Measurements from ENCODE around the gene LRRC74B.
"Not testable (repeated sequence)": the region's sequence is repeated elsewhere in the genome, so short reads cannot be mapped to it uniquely, and the experiment has no call there.

The LRRC74B gene

GRCh38 chr22:21054714-21055563 is 9.2 kb downstream of the LRRC74B start:
- DNase-seq (ENCODE audit: low read depth) = no peak

GRCh38 chr22:21055564-21055834 is 9.8 kb downstream of the LRRC74B start:
- no peak for DNase-seq (ENCODE audit: low read depth)

- DNase-seq (ENCODE audit: low read depth) = no peak
Observed at GRCh38 chr22:21055880-21056319, 10.2 kb downstream of the LRRC74B start.

GRCh38 chr22:21060363-21060762 is 14.6 kb downstream of the LRRC74B start:
- DNase-seq (ENCODE audit: low read depth) = not testable (repeated sequence)

- DNase-seq (ENCODE audit: low read depth) = not testable (repeated sequence)
Observed at GRCh38 chr22:21061660-21062321, 16.0 kb downstream of the LRRC74B start.

GRCh38 chr22:21064425-21064824 is 18.7 kb downstream of the LRRC74B start:
- DNase-seq (ENCODE audit: low read depth) = not testable (repeated sequence)

- DNase-seq (ENCODE audit: low read depth) = no peak
Observed at GRCh38 chr22:21064917-21065864, 19.4 kb downstream of the LRRC74B start.

- DNase-seq (ENCODE audit: low read depth) = no peak
Observed at GRCh38 chr22:21067075-21067900, 21.5 kb downstream of the LRRC74B start.

- DNase-seq (ENCODE audit: low read depth) = no peak
Observed at GRCh38 chr22:21067901-21068680, 22.3 kb downstream of the LRRC74B start.

- no peak for DNase-seq (ENCODE audit: low read depth)
Observed at GRCh38 chr22:21068681-21069276, 23.0 kb downstream of the LRRC74B start.

- DNase-seq (ENCODE audit: low read depth) = no peak
Observed at GRCh38 chr22:21069375-21069774, 23.6 kb downstream of the LRRC74B start.

- DNase-seq (ENCODE audit: low read depth) = no peak
Observed at GRCh38 chr22:21070690-21071615, 25.2 kb downstream of the LRRC74B start.

- not testable (repeated sequence) for DNase-seq (ENCODE audit: low read depth)
Observed at GRCh38 chr22:21071796-21072195, 26.1 kb downstream of the LRRC74B start.

GRCh38 chr22:21073023-21073422 is 27.3 kb downstream of the LRRC74B start:
- no peak for DNase-seq (ENCODE audit: low read depth)

- no peak for DNase-seq (ENCODE audit: low read depth)
Observed at GRCh38 chr22:21073482-21073881, 27.7 kb downstream of the LRRC74B start.

GRCh38 chr22:21074102-21074715 is 28.5 kb downstream of the LRRC74B start:
- no peak for DNase-seq (ENCODE audit: low read depth)

- no peak for DNase-seq (ENCODE audit: low read depth)
Observed at GRCh38 chr22:21075516-21076138, 29.9 kb downstream of the LRRC74B start.

GRCh38 chr22:21076912-21077625 is 31.3 kb downstream of the LRRC74B start:
- no peak for DNase-seq (ENCODE audit: low read depth)

All from activated T-cell treated with anti-CD3 and anti-CD28 coated beads for 1 hour (primary cell).